HG03342 (cell line): Measurements from ENCODE around the gene CLIP4.

Source experiments
- ATAC-seq: cut with Tn5 transposase; IDR thresholded peaks from one replicate; pipeline ENCODE4 v1.9.1; 2021; ENCODE audit warnings: mild to moderate bottlenecking, moderate library complexity; ENCODE audit not compliant: unreplicated experiment

The CLIP4 gene

GRCh38 chr2:29129586-29130281 lies 14.5 kb downstream of the CLIP4 start:
- no peak for ATAC-seq

- ATAC-seq: peak; percentile 67
These were observed 15.1 kb downstream of the CLIP4 start for GRCh38 chr2:29130295-29130694.

GRCh38 chr2:29134933-29135332 lies 19.7 kb downstream of the CLIP4 start:
- no peak for ATAC-seq

DNA sequence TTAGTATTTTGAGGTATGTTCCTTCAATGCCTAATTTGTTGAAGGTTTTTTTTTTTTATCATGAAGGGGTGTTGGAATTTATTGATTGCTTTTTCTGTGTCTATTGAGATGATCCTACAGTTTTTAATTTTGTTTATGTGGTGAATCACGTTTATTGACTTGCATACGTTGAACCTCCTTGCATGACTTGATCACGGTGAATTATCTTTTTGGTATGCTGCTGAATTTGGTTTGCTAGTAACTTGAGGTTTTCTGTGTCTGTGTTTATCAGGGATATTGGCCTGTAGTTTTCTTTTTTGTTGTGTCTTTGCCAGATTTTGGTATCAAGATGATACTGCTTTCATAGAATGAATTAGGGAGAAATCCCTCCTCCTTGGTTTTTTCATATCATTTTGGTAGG lies 23.9 kb downstream of the CLIP4 start:
- ATAC-seq: no peak

- no peak for ATAC-seq
These were observed 24.5 kb downstream of the CLIP4 start for GRCh38 chr2:29139731-29140130.

DNA sequence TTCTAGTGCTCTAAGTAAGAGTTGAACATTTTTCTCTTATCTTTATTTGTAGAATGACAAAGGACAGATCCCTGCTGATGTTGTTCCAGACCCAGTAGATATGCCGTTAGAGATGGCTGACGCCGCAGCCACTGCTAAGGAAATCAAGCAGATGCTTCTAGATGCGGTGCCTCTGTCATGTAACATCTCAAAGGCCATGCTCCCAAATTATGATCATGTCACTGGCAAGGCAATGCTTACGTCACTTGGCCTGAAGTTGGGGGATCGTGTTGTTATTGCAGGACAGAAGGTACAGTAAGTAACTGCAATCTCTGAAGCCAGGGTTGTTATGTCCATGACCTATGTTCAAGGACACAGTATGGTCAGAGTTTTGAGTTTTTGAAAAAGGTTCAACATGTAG lies 28.4 kb downstream of the CLIP4 start:
- ATAC-seq: no peak

DNA sequence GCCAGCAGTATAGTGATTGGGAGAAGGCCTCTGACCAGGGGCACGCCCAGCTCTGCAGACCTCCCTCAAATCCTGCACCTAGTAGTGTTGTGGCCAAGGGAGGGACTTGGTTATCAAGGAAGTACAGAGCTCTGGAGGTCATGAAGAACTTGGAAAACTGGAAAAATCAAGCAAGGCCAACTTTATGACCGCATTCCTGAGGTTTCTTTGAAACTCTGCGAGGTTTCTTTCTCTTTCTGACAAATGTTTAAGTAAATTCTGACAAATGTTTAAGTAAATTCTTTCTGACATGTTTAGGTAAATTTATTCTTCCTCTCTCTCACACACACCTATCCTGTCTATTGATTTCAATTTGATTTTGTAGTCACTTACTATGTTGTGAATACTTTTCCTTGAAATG lies 31.0 kb downstream of the CLIP4 start:
- no peak for ATAC-seq

DNA sequence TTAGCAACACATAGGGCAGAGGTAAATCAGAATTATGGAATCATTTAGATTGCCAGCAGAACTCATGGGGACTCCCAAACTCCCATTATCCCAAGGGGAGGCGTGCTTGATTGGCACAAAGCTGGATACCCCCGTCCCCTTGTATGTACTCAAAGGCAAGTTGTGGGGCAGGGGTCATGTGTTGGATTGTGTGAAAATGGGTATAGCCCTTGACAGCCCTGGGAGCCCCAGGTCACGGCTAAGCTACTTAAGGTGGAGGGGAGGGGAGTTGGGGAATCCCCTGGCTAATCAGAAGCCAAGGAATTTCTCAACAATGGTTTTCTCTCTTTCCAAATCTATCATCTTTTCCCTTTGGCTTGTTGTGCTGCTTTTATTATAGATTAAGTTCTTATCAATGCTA lies 32.7 kb downstream of the CLIP4 start:
- no peak for ATAC-seq

DNA sequence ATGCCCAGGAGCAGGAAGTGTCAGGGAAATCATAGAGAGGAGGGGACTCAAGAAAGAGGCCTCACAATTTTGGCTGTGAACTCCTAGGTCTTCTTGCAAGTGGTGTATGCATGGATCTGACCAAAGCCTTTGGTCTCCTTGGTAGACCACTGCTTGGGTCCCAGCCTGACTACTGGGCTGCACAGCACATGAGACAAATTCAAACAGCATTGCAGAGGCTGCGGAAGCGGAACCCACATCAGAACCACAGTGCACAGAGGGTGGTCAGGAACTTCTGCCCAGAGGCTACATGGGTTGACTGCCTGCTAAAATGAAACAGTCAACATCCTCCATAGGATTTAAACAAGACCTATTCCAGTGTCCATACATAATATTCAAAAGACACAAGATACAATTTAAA lies 39.4 kb downstream of the CLIP4 start:
- ATAC-seq: no peak

DNA sequence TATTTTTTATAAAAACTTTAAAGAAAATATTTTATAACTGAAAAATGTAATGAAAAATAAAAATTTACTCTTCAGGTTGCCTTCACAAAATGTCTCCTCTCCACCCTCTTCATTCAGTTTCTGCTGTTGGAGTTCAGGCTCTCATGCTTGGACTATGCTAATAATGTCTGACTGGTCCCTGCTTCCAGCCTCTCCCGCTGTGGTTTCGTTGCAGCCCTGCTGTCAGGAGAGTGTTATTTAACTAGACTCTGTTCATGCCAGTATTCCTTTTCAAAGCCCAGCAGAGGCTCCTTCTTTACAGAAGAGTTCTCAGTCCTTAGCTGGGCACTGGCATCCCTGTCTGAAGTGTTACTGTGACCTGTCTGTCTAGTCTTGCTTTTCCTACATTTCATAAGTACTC lies 40.4 kb downstream of the CLIP4 start:
- ATAC-seq: no peak

GRCh38 chr2:29157131-29157530 lies 41.9 kb downstream of the CLIP4 start:
- no peak for ATAC-seq

GRCh38 chr2:29159125-29159524 lies 43.9 kb downstream of the CLIP4 start:
- no peak for ATAC-seq

- ATAC-seq: no peak
These were observed 45.0 kb downstream of the CLIP4 start for GRCh38 chr2:29160184-29160583.

GRCh38 chr2:29162204-29162928 lies 47.2 kb downstream of the CLIP4 start:
- ATAC-seq: no peak

DNA sequence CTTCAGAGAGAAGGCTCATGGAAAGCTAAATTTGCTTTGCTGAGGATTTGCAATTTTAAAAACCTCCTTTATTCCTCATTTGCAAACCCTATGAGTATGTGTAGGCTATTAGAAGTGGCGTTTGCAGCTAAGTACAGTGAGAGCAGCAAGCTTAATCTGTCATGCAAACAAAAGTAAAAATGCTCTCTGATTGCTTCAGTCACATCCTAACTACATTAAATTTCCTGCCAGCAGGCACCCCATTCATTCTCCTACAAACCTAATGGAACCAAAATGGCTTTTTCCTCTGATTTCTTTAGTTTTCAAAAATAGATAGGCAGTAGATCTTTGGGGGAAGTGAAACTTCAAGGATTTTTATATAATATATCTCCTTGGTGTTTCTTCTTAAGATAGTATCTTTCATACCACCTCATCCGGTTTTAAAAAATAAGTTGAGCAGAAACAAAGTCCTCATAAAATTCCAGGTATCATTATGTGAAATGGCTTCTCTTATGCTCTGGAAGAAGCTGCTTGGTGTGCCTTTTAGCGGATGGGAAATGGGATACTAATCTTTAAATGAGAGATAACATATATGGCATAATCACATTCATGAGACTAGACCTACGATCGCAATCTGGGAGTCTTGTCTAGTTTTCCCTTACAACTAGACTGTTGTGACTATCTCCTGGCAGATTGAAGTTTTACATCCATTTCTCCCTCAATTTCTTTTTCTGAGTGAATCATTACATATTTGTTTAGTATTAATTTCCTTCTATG lies 49.1 kb downstream of the CLIP4 start:
- no peak for ATAC-seq

- no peak for ATAC-seq
These were observed 50.4 kb downstream of the CLIP4 start for GRCh38 chr2:29165362-29166241.

- no peak for ATAC-seq
These were observed 51.2 kb downstream of the CLIP4 start for GRCh38 chr2:29166242-29167039.

DNA sequence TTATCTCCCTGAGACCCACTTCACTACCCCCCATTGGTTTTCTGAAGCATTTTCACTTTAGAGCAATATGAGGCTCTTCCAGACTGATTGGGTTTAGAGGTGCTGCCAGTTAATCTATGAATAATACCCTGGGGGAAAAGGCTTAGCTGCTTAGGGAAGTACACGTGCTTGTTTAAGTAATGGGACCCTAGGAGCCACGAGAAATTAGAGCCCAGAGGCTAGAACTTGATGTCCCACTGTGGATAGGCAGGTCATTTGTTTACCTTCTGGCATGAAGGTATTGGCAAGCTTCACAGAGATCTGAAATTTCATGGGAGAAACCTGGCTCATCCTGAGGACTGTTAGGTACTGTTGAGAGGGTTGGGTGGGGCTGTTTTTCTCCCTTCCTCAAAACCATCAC lies 59.7 kb downstream of the CLIP4 start:
- ATAC-seq: no peak

DNA sequence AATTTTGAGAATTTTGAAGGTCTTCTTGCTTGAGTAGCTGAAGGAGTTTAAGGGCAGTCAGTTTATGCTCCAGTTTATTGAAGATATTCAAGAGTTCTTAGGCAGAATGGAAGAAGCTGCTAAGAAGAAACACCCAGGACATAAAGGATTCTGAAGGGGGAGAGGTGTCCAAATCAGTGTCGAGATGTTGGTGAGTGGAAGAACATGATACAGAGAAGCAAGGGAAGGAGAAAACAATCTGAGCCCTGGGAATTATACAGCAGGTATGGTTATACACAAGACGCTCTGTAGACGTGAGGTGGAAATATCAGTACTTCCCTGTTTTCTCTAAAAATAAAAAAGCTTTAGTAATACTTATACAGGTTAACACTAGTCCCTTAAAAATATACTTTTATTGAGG lies 60.1 kb downstream of the CLIP4 start:
- no peak for ATAC-seq

- no peak for ATAC-seq
These were observed 67.1 kb downstream of the CLIP4 start for GRCh38 chr2:29182334-29182733.
